Measurements from ENCODE around the gene SLC51A.
A peak's percentile ranks its signal among the peaks of the same experiment; 100 is the strongest.
"Not testable (repeated sequence)": the region's sequence is repeated elsewhere in the genome, so short reads cannot be mapped to it uniquely, and the experiment has no call there.

SLC51A gene

DNA sequence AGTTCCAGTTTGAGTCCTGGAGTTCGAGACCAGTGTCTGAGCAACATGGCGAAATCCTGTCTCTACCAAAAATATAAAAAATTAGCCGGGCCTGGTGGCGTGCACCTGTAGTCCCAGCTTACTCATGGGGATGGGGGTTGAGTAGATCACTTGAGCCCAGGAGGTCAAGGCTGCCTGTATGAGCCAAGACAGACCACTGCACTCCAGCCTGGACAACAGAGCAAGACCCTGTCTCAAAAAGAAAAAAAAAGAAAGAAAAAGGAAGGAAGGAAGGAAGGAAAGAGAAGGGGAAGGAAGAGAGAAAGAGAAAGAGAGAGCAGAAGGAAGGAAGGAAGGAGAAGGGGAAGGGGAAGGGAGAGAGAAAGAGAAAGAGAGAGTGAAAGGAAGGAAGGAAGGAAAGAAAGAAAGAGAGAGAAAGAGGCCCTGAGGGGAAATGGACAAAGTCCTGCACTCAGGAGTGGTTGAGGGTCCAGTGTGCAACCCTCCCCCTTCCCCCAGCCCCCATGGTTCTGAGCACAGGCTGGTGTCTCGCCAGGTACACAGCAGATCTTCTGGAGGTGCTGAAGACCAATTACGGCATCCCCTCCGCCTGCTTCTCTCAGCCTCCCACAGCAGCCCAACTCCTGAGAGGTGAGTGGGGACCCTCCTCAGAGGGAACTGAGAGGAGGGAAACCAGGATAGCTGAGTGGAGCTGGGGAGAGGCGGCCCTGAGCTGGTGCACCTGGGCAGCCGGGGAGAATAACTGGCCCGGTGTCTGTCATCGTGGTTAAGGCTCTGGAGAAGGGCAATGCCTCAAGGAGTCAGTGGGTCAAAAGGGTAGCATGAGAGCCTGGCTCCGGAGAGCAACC lies 1.2 kb downstream of the SLC51A start:
- DNase-seq: no peak

DNA sequence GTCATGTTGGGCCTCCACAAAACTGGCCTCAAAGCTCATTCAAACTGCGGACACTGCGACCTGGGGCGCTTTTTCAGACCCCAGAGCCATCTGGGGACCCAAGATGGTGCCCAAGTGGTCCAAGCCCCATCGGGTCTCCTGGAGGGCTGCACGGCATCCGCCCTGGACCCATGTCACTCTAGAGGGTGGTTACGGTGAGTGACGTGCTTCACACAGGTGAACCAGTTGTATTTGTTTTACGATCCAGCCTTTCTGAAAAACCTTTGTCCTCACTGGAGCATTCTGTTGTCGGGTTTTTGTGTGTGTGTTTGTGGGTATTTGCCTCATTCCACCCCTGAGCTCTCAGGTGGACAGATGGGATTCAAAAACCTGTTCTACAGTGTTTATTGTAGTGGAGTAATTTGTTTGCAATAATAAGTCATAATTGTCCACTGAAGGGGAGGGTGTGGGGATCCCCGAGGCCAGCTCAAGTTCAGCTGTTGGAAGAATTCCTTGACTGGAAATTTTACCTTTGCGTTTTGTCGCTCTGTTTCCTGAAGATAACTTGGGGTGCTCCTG lies 1.9 kb downstream of the SLC51A start:
- DNase-seq: no peak

DNA sequence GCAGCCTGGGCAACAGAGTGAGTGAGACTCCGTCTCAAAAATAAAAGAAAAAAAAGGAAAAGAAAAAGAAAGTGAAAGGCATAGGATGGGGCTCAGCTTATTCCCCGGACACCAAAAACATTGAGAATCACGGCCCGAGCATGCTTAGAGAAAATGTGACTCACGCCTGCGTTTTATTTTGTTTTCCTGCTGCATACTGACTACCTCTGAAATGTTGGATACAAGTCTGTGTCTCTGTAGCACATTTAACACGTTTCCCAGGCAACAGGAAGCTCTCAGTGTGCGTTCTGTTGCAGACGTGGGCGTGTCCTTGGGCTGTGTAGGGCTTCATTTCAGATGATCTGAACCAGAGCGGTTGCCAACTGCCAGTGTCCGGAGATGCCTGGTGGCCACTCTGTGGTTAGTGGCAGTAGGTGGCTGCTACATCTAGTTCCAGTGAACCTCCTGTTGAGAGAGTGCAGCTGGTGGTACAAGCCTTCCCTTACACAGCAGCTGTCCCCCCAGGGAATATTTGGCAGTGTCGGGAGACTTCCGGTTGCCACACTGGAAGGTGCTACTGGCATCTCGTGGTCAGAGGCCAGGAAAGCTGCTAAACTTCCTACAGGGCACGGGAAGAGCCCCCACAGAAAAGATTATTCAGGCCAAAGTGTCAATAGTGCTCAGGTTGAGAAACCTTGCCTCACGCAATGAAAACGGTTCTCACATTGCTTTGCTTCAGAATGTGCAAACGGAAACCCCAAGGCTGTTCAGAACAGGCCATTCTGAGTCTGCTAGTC lies 3.0 kb downstream of the SLC51A start:
- peak; percentile 72 for DNase-seq

DNA sequence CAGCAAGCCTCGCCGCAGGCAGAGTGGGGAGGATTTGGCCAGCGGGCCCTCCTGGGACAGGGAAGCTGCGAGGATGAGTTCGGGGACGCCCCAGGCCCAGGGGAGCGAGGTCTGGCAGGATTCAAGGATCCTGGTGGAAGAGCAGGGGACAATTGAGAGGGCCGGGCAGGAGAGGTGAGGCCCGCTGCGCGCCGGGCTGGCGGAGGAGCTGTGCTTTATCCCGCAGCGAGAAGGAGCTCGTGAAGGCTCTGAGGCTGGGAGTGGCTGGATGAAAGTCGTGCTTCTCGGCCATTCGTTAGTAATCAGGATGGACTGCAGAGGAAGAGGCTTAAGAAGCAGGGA lies 3.6 kb downstream of the SLC51A start:
- DNase-seq: no peak

DNA sequence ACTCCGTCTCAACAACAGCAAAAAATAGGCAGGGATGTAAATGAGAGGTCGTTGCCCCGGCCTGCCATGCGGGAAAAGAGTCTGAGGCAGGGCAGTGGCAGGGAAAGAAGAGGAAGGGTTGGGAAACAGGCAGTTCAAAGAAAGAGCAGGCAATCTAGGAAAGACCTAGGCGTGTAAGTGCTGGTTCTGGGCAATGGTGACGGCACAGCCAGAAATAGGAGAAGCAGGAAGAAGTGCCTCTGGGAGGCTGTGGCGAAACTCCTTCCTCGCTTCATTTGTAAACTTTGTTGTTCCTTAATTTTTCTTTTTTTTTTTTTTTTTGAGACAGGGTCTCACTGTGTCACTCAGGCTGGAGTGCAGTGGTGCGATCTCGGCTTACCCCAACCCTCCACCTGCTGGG lies 4.3 kb downstream of the SLC51A start:
- no peak for DNase-seq

DNA sequence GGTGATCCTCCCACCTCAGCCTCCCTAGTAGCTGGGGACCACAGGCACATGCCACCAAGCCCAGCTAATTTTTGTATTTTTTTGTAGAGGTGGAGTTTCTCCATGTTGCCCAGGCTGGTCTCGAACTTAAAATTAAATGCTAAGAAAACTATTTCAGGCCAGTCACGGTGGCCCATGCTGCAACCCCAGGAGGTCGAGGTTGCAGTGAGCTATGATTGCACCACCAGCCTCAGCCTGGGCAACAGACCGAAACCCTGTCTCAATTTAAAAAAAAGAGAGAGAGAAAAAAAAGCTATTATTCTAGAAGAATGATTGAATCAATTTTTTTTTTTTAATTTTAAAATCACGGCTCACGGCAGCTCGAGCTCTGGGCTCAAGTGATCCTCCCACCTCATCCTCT lies 4.7 kb downstream of the SLC51A start:
- no peak for DNase-seq

DNA sequence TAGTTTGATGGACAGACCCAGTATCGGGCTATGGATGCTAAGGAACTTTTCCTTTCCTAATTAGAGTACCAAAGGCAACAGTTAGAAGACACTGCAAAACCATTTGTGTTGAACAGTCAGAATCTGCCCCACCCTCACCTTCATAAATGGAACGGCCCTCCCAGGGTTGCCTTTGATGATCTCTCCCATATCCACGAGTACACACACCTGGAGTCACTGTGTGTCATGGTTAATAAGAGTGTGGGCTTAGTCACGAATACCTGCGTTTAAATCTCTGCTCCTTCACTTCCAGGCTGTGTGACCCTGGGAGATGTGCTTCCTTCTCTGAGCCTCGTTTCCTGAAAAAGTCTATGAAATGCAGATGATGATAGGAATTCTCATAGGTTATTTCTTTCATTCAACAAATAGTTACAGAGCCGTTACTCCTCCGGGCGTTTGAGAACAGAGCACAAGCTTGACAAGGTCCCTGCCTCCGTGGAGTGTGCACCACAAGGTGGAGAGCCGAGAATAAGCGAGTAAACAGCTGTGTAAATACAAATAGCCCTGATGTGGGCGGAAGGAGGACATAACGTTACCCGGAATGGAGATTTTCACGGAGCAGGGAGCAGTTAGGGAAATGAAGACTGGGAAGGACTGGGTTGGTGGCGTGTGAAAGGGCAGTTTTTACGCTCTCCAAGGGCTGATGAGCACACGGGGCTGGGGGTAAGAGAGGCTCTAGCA lies 6.7 kb downstream of the SLC51A start:
- DNase-seq: no peak

DNA sequence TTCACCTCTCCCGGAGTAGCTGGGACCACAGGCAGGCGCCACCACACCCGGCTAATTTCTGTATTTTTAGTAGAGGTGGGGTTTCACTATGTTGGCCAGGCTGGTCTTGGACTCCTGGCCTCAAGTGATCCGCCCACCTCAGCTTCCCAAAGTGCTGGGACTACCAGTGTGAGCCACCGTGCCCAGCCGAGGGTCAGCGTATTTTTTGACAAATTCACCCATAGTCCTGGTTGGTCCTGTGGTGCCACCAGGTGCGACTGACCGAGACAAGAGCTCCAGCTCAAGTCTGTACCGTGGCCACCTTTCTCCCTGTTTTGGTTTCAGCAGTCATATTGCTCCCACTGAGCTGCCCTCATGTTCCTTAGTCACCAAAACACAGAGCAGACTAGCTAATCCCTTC lies 8.8 kb downstream of the SLC51A start:
- DNase-seq: no peak

DNA sequence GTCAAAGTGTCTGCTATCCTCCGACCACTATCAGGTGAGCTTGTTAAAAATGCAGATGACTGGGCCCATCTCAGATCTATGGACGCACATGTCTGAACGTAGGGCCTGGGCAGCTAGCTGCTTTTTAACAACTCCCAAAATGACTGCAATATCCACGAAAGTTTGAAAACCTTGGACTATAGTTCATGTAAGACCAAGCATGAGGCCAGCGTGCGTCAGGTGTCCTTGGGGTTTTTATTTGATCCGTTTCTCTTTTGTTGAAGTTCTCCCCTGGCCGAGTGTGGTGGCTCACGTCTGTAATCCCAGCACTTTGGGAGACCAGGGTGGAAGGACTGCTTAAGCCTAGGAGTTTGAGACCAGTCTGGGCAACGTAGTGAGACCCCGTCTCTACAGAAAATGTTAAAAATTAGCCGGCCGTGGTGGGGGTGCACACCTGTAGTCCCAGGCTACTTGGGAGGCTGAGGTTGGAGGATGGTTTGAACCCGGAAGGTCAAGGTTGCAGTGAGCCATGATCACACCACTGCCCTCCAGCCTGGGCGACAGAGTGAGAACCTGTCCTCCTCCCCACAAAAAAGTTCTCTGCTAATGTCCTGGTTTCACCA lies 9.5 kb downstream of the SLC51A start:
- DNase-seq: no peak

DNA sequence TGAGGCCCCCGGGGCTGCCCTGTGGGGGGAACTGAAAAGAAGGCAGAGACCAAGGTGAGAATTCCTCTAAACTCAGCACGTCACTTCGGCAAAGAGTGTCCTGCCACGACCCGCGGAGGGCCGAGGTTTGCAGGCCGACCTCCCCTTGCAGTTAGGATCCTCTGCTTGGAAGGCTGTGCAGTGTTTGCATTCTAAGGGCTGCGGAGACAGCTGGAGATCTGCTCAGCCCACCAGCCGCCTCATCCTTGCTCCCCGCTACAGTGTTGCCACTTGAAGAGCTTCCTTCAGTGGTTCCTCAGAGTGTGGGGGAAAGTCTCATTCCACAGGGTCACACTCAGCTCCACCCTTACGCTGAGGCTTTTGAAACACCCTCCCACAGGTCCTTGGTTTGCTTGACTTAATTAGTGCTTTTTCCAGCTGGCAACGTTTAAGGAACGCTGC lies 10.8 kb downstream of the SLC51A start:
- DNase-seq: no peak

DNA sequence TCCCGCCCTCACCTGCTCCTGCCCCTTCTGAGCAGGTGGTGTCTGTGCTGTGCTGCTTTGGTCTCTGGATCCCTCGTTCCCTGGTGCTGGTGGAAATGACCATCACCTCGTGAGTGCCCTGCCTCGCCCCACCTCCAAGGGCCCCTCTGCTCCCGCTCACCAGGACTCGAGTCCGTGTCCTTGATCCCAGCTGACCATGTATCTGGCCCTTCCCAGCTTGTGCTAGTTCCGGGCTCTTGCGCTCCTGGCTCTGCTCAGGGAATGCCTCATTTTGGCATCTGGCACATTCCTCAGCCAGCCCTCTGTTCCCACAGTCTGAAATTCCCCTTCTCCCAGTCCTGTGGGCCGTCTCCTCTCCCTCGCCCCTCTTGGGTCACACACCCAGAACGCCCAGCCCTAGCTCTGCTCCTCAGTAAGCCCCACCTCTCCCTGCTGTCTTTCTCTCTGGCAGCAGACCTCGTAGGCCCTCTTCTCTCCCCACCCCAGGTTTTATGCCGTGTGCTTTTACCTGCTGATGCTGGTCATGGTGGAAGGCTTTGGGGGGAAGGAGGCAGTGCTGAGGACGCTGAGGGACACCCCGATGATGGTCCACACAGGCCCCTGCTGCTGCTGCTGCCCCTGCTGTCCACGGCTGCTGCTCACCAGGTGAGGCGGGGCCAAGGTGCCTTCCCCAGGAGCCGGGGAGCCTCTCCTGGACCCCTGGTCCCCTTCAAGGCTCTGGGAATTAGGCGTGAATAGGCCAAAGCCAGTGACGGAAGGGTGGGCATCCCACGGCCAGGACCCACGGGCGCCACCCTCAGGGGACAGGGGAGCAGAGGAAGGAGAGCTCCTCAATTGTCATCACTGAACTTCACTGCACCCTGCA lies 11.5 kb downstream of the SLC51A start:
- no peak for DNase-seq

DNA sequence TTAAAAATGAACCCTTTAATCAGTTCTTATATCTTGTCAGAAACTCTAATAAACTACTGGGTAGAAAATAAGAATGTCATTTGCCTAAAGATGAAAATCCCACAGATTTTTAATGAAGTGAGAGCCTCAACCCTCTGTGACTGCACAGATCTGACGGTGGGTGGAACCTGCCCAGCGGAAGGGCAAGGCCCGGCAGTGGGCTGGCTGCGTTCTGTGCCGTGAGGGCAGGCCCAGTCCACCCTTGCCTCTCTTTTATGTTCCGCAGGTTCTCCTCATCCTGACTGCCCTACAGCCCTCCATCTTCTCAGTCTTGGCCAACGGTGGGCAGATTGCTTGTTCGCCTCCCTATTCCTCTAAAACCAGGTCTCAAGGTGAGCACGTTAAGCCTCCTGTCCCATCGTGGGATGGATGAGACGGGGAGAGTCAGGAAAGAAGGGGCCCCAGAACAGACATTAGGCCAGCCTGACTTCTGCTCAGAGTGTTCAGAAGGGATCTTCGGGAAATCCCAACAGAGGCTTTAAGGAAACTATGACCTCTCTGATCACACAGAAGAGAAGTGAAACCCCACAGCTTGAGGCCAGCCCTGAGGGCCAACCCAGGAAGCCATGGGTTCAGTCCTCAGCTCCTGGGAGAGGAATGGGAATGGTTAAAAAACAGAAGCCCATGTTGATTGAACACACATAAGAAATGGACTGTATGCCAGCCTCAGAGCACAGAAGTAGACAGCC lies 16.0 kb downstream of the SLC51A start:
- no peak for DNase-seq

DNA sequence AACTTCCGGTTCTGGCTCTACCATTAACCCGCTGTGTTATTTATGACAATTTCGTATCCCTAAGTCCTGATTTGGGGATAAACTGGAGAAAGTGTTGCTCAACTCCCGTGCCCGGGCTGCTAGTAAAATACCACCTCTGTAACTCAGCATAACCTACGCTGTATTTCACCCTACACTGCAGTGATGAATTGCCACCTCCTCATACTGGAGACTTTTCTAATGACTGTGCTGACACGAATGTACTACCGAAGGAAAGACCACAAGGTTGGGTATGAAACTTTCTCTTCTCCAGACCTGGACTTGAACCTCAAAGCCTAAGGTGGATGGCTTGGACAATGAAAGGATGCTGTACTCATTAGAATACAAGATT lies 16.5 kb downstream of the SLC51A start:
- DNase-seq: no peak

DNA sequence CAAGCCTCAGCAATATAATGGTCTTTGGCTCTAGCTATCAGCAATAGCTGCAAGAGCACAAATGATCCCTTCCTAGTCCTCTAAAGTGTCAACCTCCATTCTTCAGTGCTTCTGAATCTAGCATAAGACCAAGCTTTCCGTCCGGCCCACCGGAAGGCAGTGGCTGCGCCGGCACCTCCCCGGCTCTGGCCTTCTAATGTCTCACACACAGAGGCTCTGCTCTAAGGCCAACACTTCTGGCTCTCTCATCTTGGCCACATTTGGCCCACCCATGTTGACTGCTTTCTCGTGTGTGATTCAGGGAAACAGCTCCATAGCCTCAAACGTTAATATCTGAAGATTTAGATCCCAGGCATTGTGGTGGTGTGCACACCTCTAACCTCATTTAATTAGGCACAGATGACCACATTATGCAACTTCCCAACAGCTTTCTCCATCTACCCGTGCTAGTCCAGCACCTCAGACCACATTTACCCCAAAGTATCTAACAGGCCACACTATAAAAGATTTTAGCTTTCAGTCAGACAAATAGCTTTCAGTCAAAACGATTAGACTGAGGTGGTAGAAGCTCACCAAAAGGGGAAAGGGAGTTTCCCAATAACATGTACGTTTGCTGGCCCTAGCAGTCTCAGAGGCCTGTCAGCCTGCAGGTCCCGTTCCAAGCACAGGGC lies 19.3 kb downstream of the SLC51A start:
- no peak for DNase-seq

DNA sequence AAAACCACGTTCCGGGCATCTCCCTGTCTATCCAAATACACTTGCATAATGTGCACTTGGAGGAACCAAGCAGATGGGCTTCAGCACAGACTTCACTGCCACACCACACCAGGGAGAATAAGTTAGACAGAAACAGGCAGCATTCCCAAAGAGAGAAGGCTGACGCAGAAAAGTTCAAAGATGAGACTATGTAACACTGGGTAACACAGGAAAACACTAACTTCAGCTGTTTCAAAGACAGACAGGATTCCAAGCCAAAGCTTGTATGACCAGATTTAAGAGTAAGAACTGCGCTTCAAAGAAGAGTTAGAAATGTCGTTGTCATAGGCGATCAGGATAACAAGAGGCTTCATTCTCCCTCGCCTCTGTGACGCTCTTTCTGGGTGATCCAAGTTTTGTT lies 19.9 kb downstream of the SLC51A start:
- DNase-seq: no peak

DNA sequence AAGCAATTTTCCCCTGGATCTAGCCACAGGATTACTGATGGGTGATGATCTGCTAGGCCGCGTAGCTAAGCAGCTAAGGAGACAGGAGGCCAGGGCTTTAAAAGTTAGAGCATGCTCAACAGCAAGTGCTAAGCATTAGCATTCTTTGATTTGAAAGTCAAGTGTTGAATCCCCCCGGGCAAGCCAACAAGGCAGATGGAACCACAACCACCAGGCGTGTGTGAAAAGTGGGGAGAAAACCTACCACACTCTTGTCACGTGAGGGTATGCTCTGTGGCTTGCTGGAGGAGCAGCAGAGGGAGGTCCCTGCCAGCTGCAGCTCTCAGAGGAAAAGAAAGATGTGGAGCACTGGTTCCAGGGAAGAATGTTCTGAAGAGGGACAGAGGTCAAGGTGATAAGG lies 20.9 kb downstream of the SLC51A start:
- no peak for DNase-seq

DNA sequence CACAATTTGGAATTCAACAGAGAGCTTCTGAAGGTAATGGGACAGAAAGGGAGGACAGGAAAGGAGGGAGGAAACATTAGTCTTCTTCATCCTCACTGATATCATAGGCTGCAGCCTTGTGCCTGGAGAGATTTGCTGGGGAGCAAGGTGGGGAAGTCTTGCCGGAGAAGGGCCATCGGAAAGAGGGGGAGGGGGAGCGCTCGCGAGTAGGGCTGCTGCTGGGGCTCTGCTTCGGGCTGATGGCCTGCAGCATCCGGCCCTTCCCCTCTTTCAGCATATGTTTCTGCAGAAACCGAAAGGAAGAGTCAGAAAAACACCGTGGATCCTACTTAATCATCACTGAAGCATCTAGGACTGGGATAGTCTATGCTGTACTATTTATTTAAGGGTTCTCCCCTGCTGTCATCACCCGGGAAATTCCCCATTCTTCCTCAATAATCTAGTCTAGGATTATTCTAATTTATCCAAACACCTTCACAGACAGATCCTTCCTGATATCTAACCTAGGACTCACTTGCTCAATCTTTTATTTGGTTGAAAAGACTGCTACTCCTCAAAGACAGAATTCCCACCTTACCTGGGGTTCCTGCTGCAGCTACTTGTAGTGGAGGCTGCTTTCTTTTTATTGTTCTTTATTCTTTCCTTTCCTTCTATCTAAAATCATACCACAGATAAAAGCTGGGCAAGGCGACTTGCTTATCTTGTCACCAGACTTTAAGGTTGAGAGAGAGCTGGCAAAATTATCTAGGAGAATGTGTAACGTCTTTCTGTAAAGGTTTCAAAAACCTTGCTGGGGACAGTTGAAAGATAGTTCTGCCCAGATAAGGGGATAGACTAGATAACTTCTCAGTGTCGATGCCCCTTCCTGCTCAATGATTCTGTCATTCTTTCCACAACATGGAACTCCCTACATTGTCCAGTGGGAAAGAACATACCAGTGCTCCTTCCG lies 22.6 kb downstream of the SLC51A start:
- DNase-seq: no peak

DNA sequence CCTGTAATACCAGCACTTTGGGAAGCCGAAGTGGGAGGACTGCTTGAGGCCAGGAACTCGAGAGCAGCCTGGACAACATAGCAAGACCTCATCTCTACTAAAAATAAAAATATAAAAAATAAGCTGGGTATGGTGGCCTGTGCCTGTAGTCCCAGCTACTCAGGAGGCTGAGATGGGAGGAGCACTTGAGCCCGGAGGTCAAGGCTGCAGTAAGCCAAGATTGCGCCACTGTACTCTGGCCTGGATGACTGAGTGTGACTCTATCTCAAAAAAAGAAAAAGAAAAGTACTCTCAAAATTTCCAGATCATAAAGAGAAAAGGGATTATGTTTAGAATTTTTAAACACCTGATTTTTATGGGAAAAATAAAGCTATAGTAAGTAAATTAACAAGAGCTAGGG lies 24.1 kb downstream of the SLC51A start:
- DNase-seq: no peak

DNA sequence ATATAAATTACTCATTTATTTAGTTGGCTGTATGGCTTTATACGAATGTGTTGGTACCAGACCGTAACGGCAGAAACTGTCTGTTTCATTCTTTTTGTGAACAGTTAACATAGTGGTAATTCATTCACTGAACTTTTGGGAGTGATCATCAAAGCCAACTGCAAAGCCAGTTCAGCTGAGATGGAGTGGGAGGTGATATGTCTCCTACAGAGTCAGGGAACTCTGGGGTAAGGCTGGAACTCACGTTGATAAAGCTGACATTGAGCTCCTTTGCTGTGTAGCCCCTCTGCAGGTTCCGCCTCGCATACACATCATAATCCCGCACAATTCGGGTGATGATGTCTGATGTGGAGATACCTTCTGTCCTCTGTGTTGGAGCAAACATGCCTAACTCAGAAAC lies 25.4 kb downstream of the SLC51A start:
- no peak for DNase-seq

DNA sequence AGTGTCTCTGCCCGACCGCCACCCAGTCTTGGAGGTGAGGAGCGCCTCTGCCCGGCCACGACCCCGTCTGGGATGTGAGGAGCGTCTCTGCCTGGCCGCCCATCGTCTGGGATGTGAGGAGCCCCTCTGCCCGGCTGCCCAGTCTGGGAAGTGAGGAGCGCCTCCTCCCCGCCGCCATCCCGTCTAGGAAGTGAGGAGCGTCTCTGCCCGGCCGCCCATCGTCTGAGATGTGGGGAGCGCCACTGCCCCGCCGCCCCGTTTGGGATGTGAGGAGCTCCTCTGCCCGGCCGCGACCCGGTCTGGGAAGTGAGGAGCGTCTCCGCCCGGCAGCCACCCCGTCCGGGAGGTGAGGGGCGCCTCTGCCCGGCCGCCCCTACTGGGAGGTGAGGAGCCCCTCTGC lies 27.8 kb downstream of the SLC51A start:
- not testable (repeated sequence) for DNase-seq

All from activated CD4-positive, alpha-beta T cell treated with anti-CD3 and anti-CD28 coated beads for 48 hours (primary cell).